Stimulated activated CD8-positive, alpha-beta memory T cell treated with anti-CD3 and anti-CD28 coated beads, Interleukin-15, amount 100 ng/mL, for 1 hour (primary cell): Measurements from ENCODE around the gene NUBP2.
A peak's percentile ranks its signal among the peaks of the same experiment; 100 is the strongest.

Experiments
- DNase-seq: peaks from one replicate; pipeline ENCODE4 v3.0.0-alpha.2; 2020; ENCODE audit warnings: low read depth

The NUBP2 gene

DNA sequence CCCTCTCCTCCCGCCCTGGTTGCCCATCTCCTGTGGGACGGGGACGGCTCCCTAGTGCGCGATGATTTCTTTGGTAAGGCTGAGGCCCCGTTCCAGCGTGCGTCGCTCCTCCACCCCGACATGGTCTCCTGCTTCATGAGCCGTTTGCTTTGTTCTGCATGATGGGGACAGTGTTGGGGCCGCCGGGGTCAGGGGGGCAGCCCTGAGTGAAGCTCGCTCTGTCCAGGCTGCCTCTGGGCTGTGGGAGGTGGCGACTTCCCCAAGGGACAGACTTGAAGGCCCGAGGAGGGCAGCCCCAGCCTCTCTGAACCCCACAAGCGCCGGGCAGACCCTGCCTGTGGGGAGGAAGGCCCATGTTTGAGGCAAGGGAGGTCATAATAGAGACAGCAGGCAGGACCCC, 23.8 kb upstream of the NUBP2 start:
- no peak for DNase-seq

- DNase-seq, result no peak
Observed at GRCh38 chr16:1759511-1759910, 23.2 kb upstream of the NUBP2 start.

DNA sequence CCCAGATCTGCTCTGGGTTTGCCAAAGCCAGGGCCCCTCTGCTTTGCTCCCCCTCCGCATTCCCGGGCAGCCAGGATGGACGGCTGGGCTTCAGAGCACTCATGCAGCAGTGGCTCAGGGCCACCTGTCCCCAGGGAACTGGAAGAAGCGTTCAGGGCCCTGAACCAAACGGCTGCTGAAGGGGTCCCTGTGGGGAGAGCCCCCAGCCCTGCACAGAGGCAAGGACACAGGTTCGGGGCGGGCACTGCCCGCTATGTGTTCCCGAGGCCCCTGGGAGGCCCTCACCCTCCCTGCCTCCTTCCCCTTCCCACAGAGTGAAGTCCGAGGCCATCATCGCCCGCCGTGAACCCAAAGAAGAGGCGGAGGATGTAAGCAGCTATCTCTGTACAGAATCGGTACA, 21.8 kb upstream of the NUBP2 start:
- no peak for DNase-seq

DNA sequence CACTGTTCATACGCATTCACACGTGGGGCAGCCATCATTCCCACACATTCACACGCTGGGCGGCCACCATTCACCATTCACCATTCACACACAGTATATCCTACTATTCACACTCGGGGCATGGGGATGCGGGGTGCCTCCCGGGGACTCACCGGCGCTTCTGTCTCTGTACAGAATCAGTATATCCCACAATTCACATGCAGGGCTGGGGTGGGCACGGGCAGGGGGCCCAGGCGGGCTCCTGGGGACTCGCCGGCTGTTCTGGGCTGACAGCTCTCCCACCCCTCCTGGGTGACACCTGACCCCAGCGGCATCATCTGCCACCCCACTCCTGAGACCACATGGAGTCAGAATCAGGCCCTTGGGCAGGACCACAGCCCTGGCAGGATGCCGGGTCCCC, 21.0 kb upstream of the NUBP2 start:
- no peak for DNase-seq

- DNase-seq, result no peak
Observed at GRCh38 chr16:1762196-1762878, 20.4 kb upstream of the NUBP2 start.

- DNase-seq, result no peak
Observed at GRCh38 chr16:1762879-1763520, 19.8 kb upstream of the NUBP2 start.

- no peak for DNase-seq
Observed at GRCh38 chr16:1763521-1764511, 18.9 kb upstream of the NUBP2 start.

- no peak for DNase-seq
Observed at GRCh38 chr16:1764971-1765370, 17.8 kb upstream of the NUBP2 start.

GRCh38 chr16:1765826-1766225, 16.9 kb upstream of the NUBP2 start:
- DNase-seq, result no peak

GRCh38 chr16:1766231-1766630, 16.5 kb upstream of the NUBP2 start:
- DNase-seq, result no peak

DNA sequence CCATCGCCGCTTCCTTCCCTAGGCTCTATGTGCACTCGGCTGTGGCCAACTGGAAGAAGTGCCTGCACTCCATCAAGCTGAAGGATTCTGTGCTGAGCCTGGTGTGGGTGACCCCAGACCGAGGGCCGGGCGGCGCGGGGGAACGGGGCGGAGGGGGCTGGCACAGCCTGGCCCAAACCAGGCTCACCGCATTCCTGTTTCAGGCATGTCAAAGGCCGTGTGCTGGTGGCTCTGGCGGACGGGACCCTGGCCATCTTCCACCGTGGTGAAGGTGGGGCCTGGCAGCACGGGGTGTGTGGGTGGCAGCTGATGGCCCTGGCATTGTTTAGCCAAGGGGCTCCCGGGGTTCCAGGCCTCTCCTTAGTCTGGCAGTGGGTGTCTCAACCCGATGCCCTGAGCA, 16.1 kb upstream of the NUBP2 start:
- no peak for DNase-seq

- no peak for DNase-seq
Observed at GRCh38 chr16:1767116-1767994, 15.4 kb upstream of the NUBP2 start.

DNA sequence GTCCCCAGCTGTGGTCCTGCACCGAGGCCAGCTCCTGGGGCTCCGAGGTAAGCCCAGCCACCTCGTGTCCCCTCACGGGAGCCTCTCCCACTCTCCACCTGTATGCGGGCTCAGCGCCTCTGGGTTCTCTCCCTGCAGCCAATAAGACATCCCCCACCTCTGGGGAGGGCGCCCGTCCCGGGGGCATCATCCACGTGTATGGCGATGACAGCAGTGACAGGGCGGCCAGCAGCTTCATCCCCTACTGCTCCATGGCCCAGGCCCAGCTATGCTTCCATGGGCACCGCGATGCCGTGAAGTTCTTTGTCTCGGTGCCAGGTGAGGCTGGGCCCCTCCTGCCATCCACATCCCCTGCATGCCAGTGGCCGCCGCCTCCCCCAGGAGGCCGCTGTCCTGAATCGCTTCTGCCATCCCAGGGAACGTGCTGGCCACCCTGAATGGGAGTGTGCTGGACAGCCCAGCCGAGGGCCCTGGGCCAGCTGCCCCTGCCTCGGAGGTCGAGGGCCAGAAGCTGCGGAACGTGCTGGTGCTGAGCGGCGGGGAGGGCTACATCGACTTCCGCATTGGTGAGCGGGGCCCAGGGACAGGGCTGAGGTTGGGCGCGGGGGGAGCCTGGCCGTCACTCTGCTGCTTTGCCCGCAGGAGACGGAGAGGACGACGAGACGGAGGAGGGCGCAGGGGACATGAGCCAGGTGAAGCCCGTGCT, 14.5 kb upstream of the NUBP2 start:
- DNase-seq, result no peak

DNA sequence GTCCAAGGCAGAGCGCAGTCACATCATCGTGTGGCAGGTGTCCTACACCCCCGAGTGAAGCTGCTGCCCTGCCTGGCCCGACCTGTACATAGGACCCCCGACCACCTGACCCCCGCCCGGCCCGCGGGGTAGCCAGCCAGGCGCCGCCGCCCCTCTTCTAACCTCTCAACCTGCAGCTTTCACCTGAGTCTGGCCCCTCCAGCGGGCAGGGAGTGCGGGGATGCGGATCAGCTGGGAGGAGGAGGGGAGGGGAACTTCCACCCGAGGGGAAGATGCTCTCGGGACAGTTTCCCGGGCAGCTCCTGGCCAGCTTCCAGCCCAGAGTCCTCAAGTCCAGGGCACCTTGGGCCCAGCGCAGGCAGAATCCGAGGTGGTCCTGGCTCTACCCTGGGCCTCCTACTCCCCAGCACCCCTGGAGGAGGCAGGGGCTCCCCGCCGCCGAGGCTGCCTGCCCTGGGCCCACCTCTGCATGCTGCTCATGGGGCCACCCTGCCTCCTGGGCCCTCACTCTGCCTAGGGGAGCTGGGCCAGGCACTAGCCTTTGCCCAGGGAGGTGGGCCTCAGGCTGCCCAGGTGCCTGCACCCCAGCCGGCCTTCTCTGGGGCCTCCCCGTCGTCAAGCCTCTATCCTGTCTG, 13.9 kb upstream of the NUBP2 start:
- DNase-seq, result no peak

- DNase-seq, result no peak
Observed at GRCh38 chr16:1769402-1770300, 13.1 kb upstream of the NUBP2 start.

DNA sequence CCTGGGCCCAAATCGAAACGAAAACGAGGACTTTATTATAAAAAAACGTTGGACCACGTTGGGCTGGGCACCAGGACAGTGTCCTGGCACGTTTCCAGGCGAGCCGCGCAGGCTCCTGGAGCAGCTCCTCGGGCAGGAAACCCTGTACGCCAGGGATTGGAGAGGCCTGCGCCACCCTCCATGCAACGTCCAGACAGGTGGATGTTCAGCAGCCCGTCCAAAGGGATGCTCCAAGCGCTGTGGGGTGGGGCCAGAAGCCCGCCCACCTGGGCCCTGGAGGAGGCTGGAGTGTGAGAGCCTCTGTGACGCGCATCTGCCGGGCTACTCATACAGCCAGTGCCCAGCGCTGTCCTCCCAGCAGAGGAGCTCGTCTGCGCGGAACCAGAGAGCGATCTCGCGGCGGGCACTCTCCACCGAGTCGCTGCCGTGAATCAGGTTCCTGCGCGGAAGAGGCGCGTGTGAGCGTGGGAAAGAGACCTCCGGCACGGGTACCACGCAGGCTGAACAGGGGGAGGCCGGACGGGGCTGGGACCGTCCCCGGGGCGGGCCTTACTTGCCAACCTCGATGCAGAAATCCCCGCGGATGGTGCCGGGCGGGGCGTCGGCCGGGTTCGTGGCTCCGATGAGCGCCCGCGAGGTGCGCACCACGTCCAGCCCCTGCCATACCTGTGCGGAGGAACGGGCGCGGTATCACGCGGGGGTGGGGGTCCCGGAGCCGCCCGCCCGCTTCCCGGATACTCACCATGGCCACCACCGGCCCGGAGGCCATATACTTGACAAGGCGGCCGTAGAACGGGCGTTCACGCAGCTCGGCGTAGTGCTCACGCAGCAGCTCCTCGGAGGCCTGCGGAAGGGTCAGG, 12.2 kb upstream of the NUBP2 start:
- DNase-seq, result no peak

GRCh38 chr16:1771188-1771863, 11.4 kb upstream of the NUBP2 start, which contains the start of gene NME3:
Gene NME3 (minus strand): TSS chr16:1771543. CDS start chr16:1771534, 9 bp downstream.
- peak; percentile 46 for DNase-seq

GRCh38 chr16:1771864-1772361, 10.8 kb upstream of the NUBP2 start:
- no peak for DNase-seq
